ENCODE measurements around the gene RNASE12. TPM values are rescaled to one million over a fixed set of nuclear protein-coding genes. Genes with fewer than 3 reads are reported as not detected.

The RNASE12 gene
- total and polyA plus RNA-seq, 9 of the 15 experiments (the other 6 are each of a cell fraction or from before 2014, with no cell fraction given), result 0.24 TPM; not detected in 8

DNA sequence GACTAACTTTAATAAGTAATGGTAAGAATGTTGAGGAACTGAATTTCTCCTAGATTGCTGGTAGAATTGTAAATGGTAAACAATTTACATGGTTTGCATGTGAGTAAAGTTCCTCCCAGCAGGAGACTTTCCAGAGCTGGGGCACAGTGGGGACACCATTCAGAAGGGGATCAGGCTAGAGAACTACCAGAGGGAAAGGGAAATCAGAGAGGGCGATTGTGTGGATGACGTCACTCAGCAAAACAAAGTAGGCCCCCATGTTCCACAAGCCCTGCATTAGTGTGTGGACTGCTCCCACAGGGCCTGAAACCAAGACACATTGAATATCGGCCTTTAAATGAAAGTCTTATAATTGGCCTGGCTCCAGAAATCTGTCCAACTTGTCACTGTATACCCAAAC is 12.9 kb downstream of the RNASE12 start (continued):
- TF ChIP-seq AFF4 (CRISPR knock-in tag; IDR thresholded peaks at IDR 0.05) (no peak), HLTF (IDR thresholded peaks at IDR 0.05) (no peak), ZNF408 (CRISPR knock-in tag; IDR thresholded peaks at IDR 0.05; ENCODE audit: low read depth) (no peak), MAFG (tag; conservative IDR thresholded peaks at IDR 0.05) (no peak), RHOXF2B (CRISPR knock-in tag; conservative IDR thresholded peaks at IDR 0.05) (no peak), ZNF121 (CRISPR knock-in tag; conservative IDR thresholded peaks at IDR 0.05) (no peak), SIN3B (IDR thresholded peaks at IDR 0.05; ENCODE audit: low read depth) (no peak), MTF1 (CRISPR knock-in tag; IDR thresholded peaks at IDR 0.05; ENCODE audit: borderline replicate concordance) (no peak), BRD4 (IDR thresholded peaks at IDR 0.05) (no peak), ZNF512 (tag; IDR thresholded peaks at IDR 0.05) (no peak), ZFP36 (IDR thresholded peaks at IDR 0.05; ENCODE audit: low read depth, low read length, partially characterized antibody) (peak; percentile 39), NUFIP1 (IDR thresholded peaks at IDR 0.05; ENCODE audit: partially characterized antibody) (no peak), SRF (CRISPR knock-in tag; IDR thresholded peaks at IDR 0.05) (no peak), RBM39 (optimal IDR thresholded peaks at IDR 0.05; ENCODE audit: low read depth, low read length) (no peak)
- TF ChIP-seq, protein P1, sequence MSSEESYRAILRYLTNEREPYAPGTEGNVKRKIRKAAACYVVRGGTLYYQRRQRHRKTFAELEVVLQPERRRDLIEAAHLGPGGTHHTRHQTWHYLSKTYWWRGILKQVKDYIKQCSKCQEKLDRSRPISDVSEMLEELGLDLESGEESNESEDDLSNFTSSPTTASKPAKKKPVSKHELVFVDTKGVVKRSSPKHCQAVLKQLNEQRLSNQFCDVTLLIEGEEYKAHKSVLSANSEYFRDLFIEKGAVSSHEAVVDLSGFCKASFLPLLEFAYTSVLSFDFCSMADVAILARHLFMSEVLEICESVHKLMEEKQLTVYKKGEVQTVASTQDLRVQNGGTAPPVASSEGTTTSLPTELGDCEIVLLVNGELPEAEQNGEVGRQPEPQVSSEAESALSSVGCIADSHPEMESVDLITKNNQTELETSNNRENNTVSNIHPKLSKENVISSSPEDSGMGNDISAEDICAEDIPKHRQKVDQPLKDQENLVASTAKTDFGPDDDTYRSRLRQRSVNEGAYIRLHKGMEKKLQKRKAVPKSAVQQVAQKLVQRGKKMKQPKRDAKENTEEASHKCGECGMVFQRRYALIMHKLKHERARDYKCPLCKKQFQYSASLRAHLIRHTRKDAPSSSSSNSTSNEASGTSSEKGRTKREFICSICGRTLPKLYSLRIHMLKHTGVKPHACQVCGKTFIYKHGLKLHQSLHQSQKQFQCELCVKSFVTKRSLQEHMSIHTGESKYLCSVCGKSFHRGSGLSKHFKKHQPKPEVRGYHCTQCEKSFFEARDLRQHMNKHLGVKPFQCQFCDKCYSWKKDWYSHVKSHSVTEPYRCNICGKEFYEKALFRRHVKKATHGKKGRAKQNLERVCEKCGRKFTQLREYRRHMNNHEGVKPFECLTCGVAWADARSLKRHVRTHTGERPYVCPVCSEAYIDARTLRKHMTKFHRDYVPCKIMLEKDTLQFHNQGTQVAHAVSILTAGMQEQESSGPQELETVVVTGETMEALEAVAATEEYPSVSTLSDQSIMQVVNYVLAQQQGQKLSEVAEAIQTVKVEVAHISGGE (CRISPR knock-in tag; IDR thresholded peaks at IDR 0.05), result no peak
- TF ChIP-seq, protein P2, sequence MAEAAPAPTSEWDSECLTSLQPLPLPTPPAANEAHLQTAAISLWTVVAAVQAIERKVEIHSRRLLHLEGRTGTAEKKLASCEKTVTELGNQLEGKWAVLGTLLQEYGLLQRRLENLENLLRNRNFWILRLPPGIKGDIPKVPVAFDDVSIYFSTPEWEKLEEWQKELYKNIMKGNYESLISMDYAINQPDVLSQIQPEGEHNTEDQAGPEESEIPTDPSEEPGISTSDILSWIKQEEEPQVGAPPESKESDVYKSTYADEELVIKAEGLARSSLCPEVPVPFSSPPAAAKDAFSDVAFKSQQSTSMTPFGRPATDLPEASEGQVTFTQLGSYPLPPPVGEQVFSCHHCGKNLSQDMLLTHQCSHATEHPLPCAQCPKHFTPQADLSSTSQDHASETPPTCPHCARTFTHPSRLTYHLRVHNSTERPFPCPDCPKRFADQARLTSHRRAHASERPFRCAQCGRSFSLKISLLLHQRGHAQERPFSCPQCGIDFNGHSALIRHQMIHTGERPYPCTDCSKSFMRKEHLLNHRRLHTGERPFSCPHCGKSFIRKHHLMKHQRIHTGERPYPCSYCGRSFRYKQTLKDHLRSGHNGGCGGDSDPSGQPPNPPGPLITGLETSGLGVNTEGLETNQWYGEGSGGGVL (CRISPR knock-in tag; IDR thresholded peaks at IDR 0.05), result no peak

Data from K562 (cell line).